Measurements from ENCODE around the gene TADA3.

The TADA3 gene

DNA sequence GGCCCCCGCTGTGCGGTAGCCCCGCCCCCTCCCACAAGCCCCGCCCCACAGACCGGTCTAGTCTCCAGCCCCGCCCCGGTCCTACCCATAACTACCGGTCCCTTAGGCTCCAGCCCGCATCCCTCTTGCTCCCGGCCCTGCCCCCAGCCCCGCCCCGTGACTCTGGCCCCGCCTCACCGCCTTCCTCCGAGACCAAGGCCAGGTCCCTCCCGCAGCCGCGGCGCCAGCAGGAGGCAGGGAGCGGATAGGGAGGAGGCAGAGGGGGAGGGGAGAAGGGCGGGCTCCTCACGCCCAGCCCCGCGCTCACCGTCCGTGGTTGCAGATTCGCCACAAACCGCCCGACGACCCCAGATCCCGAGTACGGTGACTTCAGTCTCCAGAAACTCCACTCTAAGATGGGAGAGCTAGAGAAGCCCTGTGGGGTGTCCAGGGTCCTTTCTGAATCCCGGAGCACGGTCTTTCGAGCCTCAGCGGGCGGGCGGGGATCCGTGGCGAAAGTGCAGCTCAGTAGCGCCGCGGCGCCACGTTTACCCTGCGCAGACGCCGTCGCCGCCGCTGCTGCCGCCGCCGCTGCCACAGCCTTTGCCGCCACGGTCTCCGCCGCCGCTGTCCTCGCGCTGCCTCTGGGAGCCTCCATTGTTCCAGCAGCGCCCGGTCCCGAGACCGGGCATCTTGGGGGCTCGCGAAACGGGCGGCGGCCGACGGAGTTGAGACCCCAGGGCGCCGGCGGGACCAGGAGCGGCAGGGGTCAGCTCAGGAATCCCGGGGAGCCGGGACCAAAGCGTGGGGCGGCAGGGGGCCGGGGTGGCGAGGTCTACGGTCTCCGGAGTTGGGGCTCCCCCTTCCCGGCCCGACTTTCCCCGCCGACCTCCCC lies 60.8 kb downstream of the TADA3 start, which contains the start of gene BRPF1:
Gene BRPF1, plus strand, starts transcription at position 530 of the 874 bp plus-strand sequence. CDS start 2,406 bp downstream, outside the sequence.
- Histone ChIP-seq H3K9ac (ENCODE audit: low read depth, low read length) (peak within 1 kb of the TSS; percentile 99), H3K9me3 (replicated peaks; ENCODE audit: low read length) (no peaks in the 10 kb centered on the region), H3K36me3 (ENCODE audit: insufficient read depth, low read length) (peaks cover 22% of the 10 kb centered on the region), H3K4me1 (ENCODE audit: control insufficient read depth, insufficient read depth, low read length) (peaks cover 26% of the 10 kb centered on the region), H3K4me2 (ENCODE audit: low read length) (peak within 1 kb of the TSS; percentile 99), H3K27me3 (ENCODE audit: control insufficient read depth, insufficient read depth, low read length) (no peaks in the 10 kb centered on the region), H3K4me3 (ENCODE audit: low read length) (peak within 1 kb of the TSS; percentile 93)

DNA sequence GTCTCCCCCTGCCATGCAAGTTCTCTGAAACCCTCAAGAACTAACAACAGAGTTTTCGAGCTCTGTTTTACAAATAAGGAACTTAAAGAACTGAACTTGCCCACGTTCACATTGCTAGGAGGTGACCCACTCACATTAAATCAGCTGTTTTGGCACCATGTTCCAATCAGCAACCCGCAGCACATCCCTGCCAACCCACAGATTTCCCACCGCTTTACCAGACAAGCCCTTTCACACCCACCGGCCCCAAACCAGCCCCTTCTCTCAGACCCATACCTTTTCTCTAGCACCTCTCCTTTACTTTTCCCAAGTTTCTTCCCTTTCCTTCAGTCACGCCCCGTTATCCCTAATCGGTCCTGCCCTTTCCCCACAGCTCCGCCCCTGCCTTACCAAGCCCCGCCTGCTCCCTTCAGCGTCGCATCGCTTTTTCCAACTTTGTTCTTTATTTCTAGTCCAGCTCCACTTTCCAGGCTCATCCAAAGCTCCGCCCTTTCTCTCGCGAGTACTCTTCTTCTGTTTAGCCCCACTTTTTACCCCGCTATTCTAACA lies 61.5 kb downstream of the TADA3 start:
- Histone ChIP-seq H3K4me1 (ENCODE audit: control insufficient read depth, insufficient read depth, low read length) (peaks cover 26% of the 10 kb centered on the region), H3K9ac (ENCODE audit: low read depth, low read length) (peak overlapping the region; percentile 60), H3K27me3 (ENCODE audit: control insufficient read depth, insufficient read depth, low read length) (no peaks in the 10 kb centered on the region), H3K9me3 (replicated peaks; ENCODE audit: low read length) (no peaks in the 10 kb centered on the region), H3K4me3 (ENCODE audit: low read length) (peak overlapping the region; percentile 76), H3K36me3 (ENCODE audit: insufficient read depth, low read length) (peaks cover 18% of the 10 kb centered on the region), H3K4me2 (ENCODE audit: low read length) (peak overlapping the region; percentile 88)
